GM06990 (cell line): ENCODE results near the gene SLC30A5.
A peak's percentile ranks its signal among the peaks of the same experiment; 100 is the strongest.
"Not testable (repeated sequence)": the region's sequence is repeated elsewhere in the genome, so short reads cannot be mapped to it uniquely, and the experiment has no call there.

Experiments
- DNase-seq: peaks from one replicate; pipeline ENCODE4 v3.0.0-alpha.2; 2011; ENCODE audit not compliant: insufficient read length; ENCODE audit errors: extremely low read depth
- H3K27me3 ChIP-seq: replicated peaks from 2 replicates; pipeline ENCODE4 v1.6.0; 2011; ENCODE audit warnings: low read length; ENCODE audit not compliant: control insufficient read depth, insufficient read depth
- H3K36me3 ChIP-seq: 2 replicates; pipeline ENCODE4 v1.5.1; 2011; ENCODE audit warnings: low read length; ENCODE audit not compliant: control insufficient read depth, insufficient read depth
- H3K4me3 ChIP-seq: replicated peaks from 2 replicates; pipeline ENCODE4 v1.5.1; 2011; ENCODE audit warnings: low read depth, mild to moderate bottlenecking, control low read depth, low read length
- CTCF ChIP-seq: IDR thresholded peaks from 2 replicates; pipeline ENCODE4 v1.5.1; 2011; ENCODE audit warnings: low read length, control low read depth, mild to moderate bottlenecking, inconsistent platforms; ENCODE audit not compliant: insufficient read depth, poor library complexity, severe bottlenecking

Gene SLC30A5

GRCh38 chr5:69093771-69094482, at the start of gene SLC30A5:
SLC30A5 (plus strand) TSS chr5:69094014; CDS start chr5:69094256, 242 bp downstream.
- DNase-seq = peak; percentile 98

GRCh38 chr5:69045213-69045612, 48.6 kb upstream of the SLC30A5 start:
- H3K27me3 ChIP-seq, H3K36me3 ChIP-seq, DNase-seq, H3K4me3 ChIP-seq: not testable (repeated sequence)

More at GRCh38 chr5:69093771-69094482, at the start of gene SLC30A5:
- Histone ChIP-seq H3K4me3 (peak within 1 kb of the TSS; percentile 76), H3K36me3 (peaks cover 1% of the 10 kb centered on the region; the same call in 1 of the 2 replicates), H3K27me3 (no peaks in the 10 kb centered on the region)
- TF ChIP-seq CTCF = peak; percentile 86

GRCh38 chr5:69046375-69046957, 47.3 kb upstream of the SLC30A5 start:
- Histone ChIP-seq H3K4me3 (no peak overlapping the region), H3K36me3 (no peaks in the 10 kb centered on the region), H3K27me3 (no peaks in the 10 kb centered on the region)
- TF ChIP-seq CTCF = no peak
- no peak for DNase-seq

GRCh38 chr5:69048230-69048629, 45.6 kb upstream of the SLC30A5 start:
- TF ChIP-seq CTCF = peak; percentile 68
- no peak for DNase-seq
- Histone ChIP-seq H3K27me3 (no peaks in the 10 kb centered on the region), H3K36me3 (no peaks in the 10 kb centered on the region), H3K4me3 (no peak overlapping the region)

GRCh38 chr5:69049151-69049550, 44.7 kb upstream of the SLC30A5 start:
- no peaks in the 10 kb centered on the region for H3K27me3 ChIP-seq
- no peak overlapping the region for H3K4me3 ChIP-seq
- TF ChIP-seq CTCF = no peak
- no peak for DNase-seq
- no peaks in the 10 kb centered on the region for H3K36me3 ChIP-seq

- Histone ChIP-seq H3K4me3 (no peak overlapping the region), H3K36me3 (no peaks in the 10 kb centered on the region), H3K27me3 (no peaks in the 10 kb centered on the region)
- no peak for DNase-seq
- no peak for TF ChIP-seq CTCF
Observed at GRCh38 chr5:69049796-69050195, 44.0 kb upstream of the SLC30A5 start.
